K562 (cell line): ENCODE results near the gene HMGN1. TPM values are rescaled to one million over a fixed set of nuclear protein-coding genes. Genes with fewer than 3 reads are reported as not detected.

Experiments used
- BCOR ChIP-seq: fragments of 450-650 bp; IDR thresholded peaks from 2 replicates; pipeline ENCODE4 v1.6.1; 2016
- CBFB ChIP-seq: sonication (generic); formaldehyde crosslinking; IDR thresholded peaks from 2 replicates; pipeline ENCODE4 v1.4.0; 2020; ENCODE audit warnings: mild to moderate bottlenecking, missing genetic modification reagents
- EHMT2 ChIP-seq: fragments of 450-650 bp; IDR thresholded peaks from 2 replicates; pipeline ENCODE4 v1.6.1; 2018; ENCODE audit warnings: antibody characterized with exemption
- FOXJ2 ChIP-seq: fragments of 200-800 bp; sonication (Bioruptor generic); IDR thresholded peaks from 2 replicates; pipeline ENCODE4 v1.6.1; 2016; ENCODE audit warnings: missing genetic modification characterization, missing compliant biosample characterization
- FOXO4 ChIP-seq: fragments of 450-650 bp; formaldehyde crosslinking; IDR thresholded peaks from 2 replicates; pipeline ENCODE4 v1.4.0; 2020; ENCODE audit warnings: mild to moderate bottlenecking, moderate library complexity
- HIVEP1 ChIP-seq: fragments of 250-450 bp; sonication (Bioruptor Pico); IDR thresholded peaks from 2 replicates; pipeline ENCODE4 v1.4.0; 2020; ENCODE audit warnings: mild to moderate bottlenecking
- HNRNPK ChIP-seq: fragments of 200-400 bp; formaldehyde crosslinking; IDR thresholded peaks from one replicate; pipeline ENCODE4 v1.6.1; 2018; ENCODE audit warnings: mild to moderate bottlenecking, low read depth, low read length; ENCODE audit not compliant: poor library complexity, severe bottlenecking
- HSF4 ChIP-seq: fragments of 250-450 bp; sonication (Bioruptor Pico); IDR thresholded peaks from 2 replicates; pipeline ENCODE4 v2.1.2; 2022; ENCODE audit warnings: mild to moderate bottlenecking, moderate library complexity, borderline replicate concordance
- IFI16 ChIP-seq: fragments of 250-450 bp; sonication (Bioruptor Pico); IDR thresholded peaks from 2 replicates; pipeline ENCODE4 v2.1.2; 2022; ENCODE audit warnings: mild to moderate bottlenecking, inconsistent platforms
- L3MBTL2 ChIP-seq: fragments of 450-650 bp; IDR thresholded peaks from 2 replicates; pipeline ENCODE4 v1.6.1; 2016; ENCODE audit warnings: mild to moderate bottlenecking, moderate library complexity
- LEF1 ChIP-seq: fragments of 450-650 bp; IDR thresholded peaks from 2 replicates; pipeline ENCODE4 v1.6.1; 2016; ENCODE audit warnings: mild to moderate bottlenecking
- MBD1 ChIP-seq: fragments of 250-450 bp; sonication (Bioruptor Pico); IDR thresholded peaks from 2 replicates; pipeline ENCODE4 v1.8.0; 2022; ENCODE audit warnings: inconsistent platforms
- NFXL1 ChIP-seq: fragments of 450-650 bp; formaldehyde crosslinking; IDR thresholded peaks from 2 replicates; pipeline ENCODE4 v1.4.0; 2021; ENCODE audit warnings: mild to moderate bottlenecking
- NR4A1 ChIP-seq, 2 experiments: fragments of 250-450 bp in 1 of 2; fragments of 450-650 bp in 1 of 2; sonication (Bioruptor Pico) in 1 of 2; IDR thresholded peaks; 2 replicates each; pipeline versions ENCODE4 v1.4.0 to v1.6.1; 2016 to 2020; ENCODE audit warnings: mild to moderate bottlenecking in 2 of 2, missing compliant biosample characterization in 1 of 2, missing genetic modification characterization in 1 of 2, moderate library complexity in 1 of 2
- RNF2 ChIP-seq: sonication (generic); IDR thresholded peaks from 2 replicates; pipeline ENCODE4 v1.6.1; 2016
- SMARCA5 ChIP-seq: fragments of 450-650 bp; IDR thresholded peaks from 2 replicates; pipeline ENCODE4 v1.6.1; 2016
- TAF7 ChIP-seq: fragments of 450-650 bp; IDR thresholded peaks from 2 replicates; pipeline ENCODE4 v1.6.1; 2016; ENCODE audit warnings: missing genetic modification characterization, missing compliant biosample characterization
- TCFL5 ChIP-seq: fragments of 250-450 bp; sonication (Bioruptor Pico); conservative IDR thresholded peaks from 2 replicates; pipeline ENCODE4 v1.6.1; 2021; ENCODE audit warnings: mild to moderate bottlenecking, moderate library complexity, matching md5 sums
- TRIM25 ChIP-seq: fragments of 450-650 bp; IDR thresholded peaks from 2 replicates; pipeline ENCODE4 v1.7.0; 2016; ENCODE audit warnings: borderline replicate concordance
- ZBTB33 ChIP-seq: sonication (generic); formaldehyde crosslinking; IDR thresholded peaks from 2 replicates; pipeline ENCODE4 v1.8.1; 2023; ENCODE audit warnings: mild to moderate bottlenecking, missing genetic modification reagents
- ZFP36 ChIP-seq: fragments of 150-350 bp; IDR thresholded peaks from 2 replicates; pipeline ENCODE4 v1.6.1; 2018; ENCODE audit warnings: low read length, low read depth; ENCODE audit not compliant: partially characterized antibody
- ZNF274 ChIP-seq: IDR thresholded peaks from 2 replicates; pipeline ENCODE4 v1.6.1; 2011; ENCODE audit warnings: low read depth, mild to moderate bottlenecking, low read length, moderate library complexity, borderline replicate concordance
- ZZZ3 ChIP-seq: fragments of 450-650 bp; IDR thresholded peaks from 2 replicates; pipeline ENCODE4 v1.6.1; 2016; ENCODE audit warnings: antibody characterized with exemption, mild to moderate bottlenecking, moderate library complexity
- polyA plus RNA-seq, 8 experiments: library from polyadenylated mRNA; depleted of rRNA in 4 of 8; stranded (reverse) in 5 of 8; unstranded in 3 of 8; fragments of >200 nt; fragmentation: Nextera tagmentation in 2 of 8; fragmentation: Illumina TruSeq in 1 of 8; extraction: Ambion mirVana in 2 of 8; extraction: Trizol in 1 of 8; gene quantifications; 2 replicates each; pipeline versions ENCODE4 v1.2.1 to v1.2.3, GENCODE V29; 2011 to 2014; ENCODE audit warnings: inconsistent platforms in 1 of 8, missing spikeins in 1 of 8
- total RNA-seq, 7 experiments: library from RNA; depleted of rRNA in 6 of 7; stranded (reverse); fragments of >200 nt in 6 of 7; fragmentation: Illumina TruSeq in 2 of 7; extraction: Trizol in 2 of 7; gene quantifications; 2 replicates each; pipeline versions ENCODE4 v1.2.1 to v1.2.3, GENCODE V29; 2011 to 2021; ENCODE audit warnings: low replicate concordance in 1 of 7

The HMGN1 gene
- total and polyA plus RNA-seq, 9 of the 15 experiments (the other 6 are each of a cell fraction or from before 2014, with no cell fraction given), result 124 to 626 (median 498) TPM

- TF ChIP-seq ZBTB33 (CRISPR knock-in tag) (peak; percentile 63; the same call in 1 of the 2 replicates), TCFL5 (CRISPR knock-in tag) (no peak), IFI16 (CRISPR knock-in tag) (no peak), HIVEP1 (peak; percentile 35; the same call in 1 of the 2 replicates), MBD1 (CRISPR knock-in tag) (no peak), ZFP36 (no peak), L3MBTL2 (peak; percentile 100), SMARCA5 (no peak), CBFB (CRISPR knock-in tag) (no peak), HNRNPK (no peak), FOXO4 (CRISPR knock-in tag) (no peak), TRIM25 (peak; percentile 50; the same call in 1 of the 2 replicates), HSF4 (no peak), ZZZ3 (0 out of 2 replicates have a peak, but pooled peaks have one; percentile 43), ZNF274 (no peak; the same call in 1 of the 2 replicates), TAF7 (tag) (peak; percentile 83), NR4A1 (CRISPR knock-in tag; IDR thresholded peaks at IDR 0.05) (peak; percentile 79; the same call in 1 of the 2 replicates), NR4A1 (tag; IDR thresholded peaks at IDR 0.05) (peak; percentile 96), FOXJ2 (tag) (peak; percentile 83), BCOR (peak; percentile 93), LEF1 (peak; percentile 94), EHMT2 (no peak), RNF2 (peak; percentile 86), NFXL1 (CRISPR knock-in tag) (no peak)
Observed at GRCh38 chr21:39313571-39314142, 35.2 kb downstream of the HMGN1 start, which contains the start of gene BRWD1 (continued).
